Activated CD4-positive, alpha-beta T cell treated with anti-CD3 and anti-CD28 coated beads for 24 hours (primary cell): ENCODE results near the gene TBX15.

Experiments
- DNase-seq, 2 donors: peaks; one replicate each; pipeline ENCODE4 v3.0.0-alpha.2; 2020; ENCODE audit warnings: low read depth in 2 of 2

The TBX15 gene

GRCh38 chr1:118985640-118986554, 2.2 kb downstream of the TBX15 start:
- DNase-seq: no peak

- no peak for DNase-seq
Measured at GRCh38 chr1:118984722-118985639, 3.2 kb downstream of the TBX15 start.

- DNase-seq: no peak
Measured at GRCh38 chr1:118984086-118984721, 3.9 kb downstream of the TBX15 start.

- DNase-seq: no peak
Measured at GRCh38 chr1:118983558-118984041, 4.5 kb downstream of the TBX15 start.

GRCh38 chr1:118982821-118983557, 5.2 kb downstream of the TBX15 start:
- no peak for DNase-seq

- DNase-seq: no peak
Measured at GRCh38 chr1:118982266-118982665, 5.9 kb downstream of the TBX15 start.

GRCh38 chr1:118981436-118981835, 6.7 kb downstream of the TBX15 start:
- no peak for DNase-seq

- no peak for DNase-seq
Measured at GRCh38 chr1:118979754-118980575, 8.2 kb downstream of the TBX15 start.

GRCh38 chr1:118978914-118979701, 9.0 kb downstream of the TBX15 start:
- no peak for DNase-seq

GRCh38 chr1:118977600-118977999, 10.5 kb downstream of the TBX15 start:
- DNase-seq: no peak

GRCh38 chr1:118974661-118975060, 13.5 kb downstream of the TBX15 start:
- DNase-seq: no peak

- DNase-seq: no peak
Measured at GRCh38 chr1:118973531-118974137, 14.5 kb downstream of the TBX15 start.

- no peak for DNase-seq
Measured at GRCh38 chr1:118973032-118973431, 15.1 kb downstream of the TBX15 start.

- no peak for DNase-seq
Measured at GRCh38 chr1:118970451-118970850, 17.7 kb downstream of the TBX15 start.

- no peak for DNase-seq
Measured at GRCh38 chr1:118963456-118964430, 24.4 kb downstream of the TBX15 start.

- DNase-seq: no peak
Measured at GRCh38 chr1:118963138-118963455, 25.0 kb downstream of the TBX15 start.

GRCh38 chr1:118961156-118961555, 27.0 kb downstream of the TBX15 start:
- DNase-seq: no peak

GRCh38 chr1:118960567-118961136, 27.5 kb downstream of the TBX15 start:
- DNase-seq: no peak
